Trophoblast cell (in vitro differentiated cells and primary cell): ENCODE measurements around the gene MYOD1.
A peak's percentile ranks its signal among the peaks of the same experiment; 100 is the strongest.

Source experiments
- DNase-seq, 2 donors: peaks; one replicate each; pipeline ENCODE4 v3.0.0-alpha.2; 2016
- H2AFZ ChIP-seq: 2 replicates; pipeline ENCODE4 v1.6.1; 2013; ENCODE audit warnings: low read length, moderate library complexity, mild to moderate bottlenecking; ENCODE audit not compliant: insufficient read depth, poor library complexity
- H2AK5ac ChIP-seq: 2 replicates; pipeline ENCODE4 v1.6.1; 2013; ENCODE audit warnings: mild to moderate bottlenecking, low read length
- H2BK120ac ChIP-seq: 2 replicates; pipeline ENCODE4 v1.6.1; 2013; ENCODE audit warnings: low read length, mild to moderate bottlenecking, moderate library complexity; ENCODE audit not compliant: insufficient read depth, poor library complexity
- H2BK12ac ChIP-seq: 2 replicates; pipeline ENCODE4 v1.6.1; 2013; ENCODE audit warnings: mild to moderate bottlenecking, low read length, moderate library complexity
- H2BK5ac ChIP-seq: 2 replicates; pipeline ENCODE4 v1.6.1; 2013; ENCODE audit warnings: low read length, low read depth, moderate library complexity, mild to moderate bottlenecking; ENCODE audit not compliant: poor library complexity
- H3K14ac ChIP-seq: 2 replicates; pipeline ENCODE4 v1.6.1; 2013; ENCODE audit warnings: mild to moderate bottlenecking, low read length
- H3K18ac ChIP-seq: 2 replicates; pipeline ENCODE4 v1.6.1; 2013; ENCODE audit warnings: mild to moderate bottlenecking, low read length
- H3K23ac ChIP-seq: 2 replicates; pipeline ENCODE4 v1.6.1; 2013; ENCODE audit warnings: low read length
- H3K27ac ChIP-seq: 2 replicates; pipeline ENCODE4 v1.5.1; 2013; ENCODE audit warnings: low read depth, mild to moderate bottlenecking, inconsistent platforms, low read length, moderate library complexity
- H3K27me3 ChIP-seq: 2 replicates; pipeline ENCODE4 v1.6.1; 2013; ENCODE audit warnings: inconsistent platforms, mild to moderate bottlenecking, low read length, moderate library complexity; ENCODE audit not compliant: insufficient read depth
- H3K36me3 ChIP-seq, 2 experiments: 1 replicate in 1 of 2; 2 replicates in 1 of 2; pipeline ENCODE4 v1.6.1; 2013; ENCODE audit warnings: low read length in 2 of 2, mild to moderate bottlenecking in 2 of 2, moderate library complexity in 1 of 2; ENCODE audit not compliant: insufficient read depth in 2 of 2, control insufficient read depth in 1 of 2
- H3K4ac ChIP-seq: 2 replicates; pipeline ENCODE4 v1.6.1; 2013; ENCODE audit warnings: low read depth, mild to moderate bottlenecking, low read length, moderate library complexity
- H3K4me1 ChIP-seq, 2 experiments: 1 replicate in 1 of 2; 2 replicates in 1 of 2; pipeline ENCODE4 v1.6.1; 2013; ENCODE audit warnings: low read length in 2 of 2, mild to moderate bottlenecking in 2 of 2, moderate library complexity in 1 of 2; ENCODE audit not compliant: insufficient read depth in 2 of 2, control insufficient read depth in 1 of 2
- H3K4me2 ChIP-seq: 2 replicates; pipeline ENCODE4 v1.6.1; 2013; ENCODE audit warnings: inconsistent platforms, mild to moderate bottlenecking, low read length, moderate library complexity
- H3K4me3 ChIP-seq: 2 replicates; pipeline ENCODE4 v1.5.1; 2013; ENCODE audit warnings: mild to moderate bottlenecking, low read depth, low read length, inconsistent platforms
- H3K79me1 ChIP-seq: one replicate; pipeline ENCODE4 v1.6.1; 2013; ENCODE audit warnings: low read length
- H3K79me2 ChIP-seq: 2 replicates; pipeline ENCODE4 v1.6.1; 2013; ENCODE audit warnings: low read length, mild to moderate bottlenecking; ENCODE audit not compliant: control insufficient read depth, insufficient read depth, poor library complexity
- H3K9ac ChIP-seq: 2 replicates; pipeline ENCODE4 v1.6.1; 2013; ENCODE audit warnings: mild to moderate bottlenecking, low read length
- H3K9me3 ChIP-seq: 2 replicates; pipeline ENCODE4 v1.6.1; 2013; ENCODE audit warnings: low read depth, mild to moderate bottlenecking, control low read depth, inconsistent platforms, low read length; ENCODE audit not compliant: insufficient read depth
- H4K12ac ChIP-seq: 2 replicates; pipeline ENCODE4 v1.6.1; 2013; ENCODE audit warnings: low read depth, mild to moderate bottlenecking, low read length, moderate library complexity
- H4K8ac ChIP-seq: 2 replicates; pipeline ENCODE4 v1.6.1; 2013; ENCODE audit warnings: low read depth, mild to moderate bottlenecking, low read length, moderate library complexity
- H4K91ac ChIP-seq: one replicate; pipeline ENCODE4 v1.6.1; 2013; ENCODE audit warnings: low read depth, mild to moderate bottlenecking, low read length, moderate library complexity
- WGBS: extraction: QIAGEN DNeasy Blood & Tissue Kit; methylation state at CpG from one replicate; pipeline ENCODE4 v1.1.7; 2013; ENCODE audit warnings: missing lambda C conversion rate; ENCODE audit not compliant: insufficient read length, insufficient coverage; ENCODE audit errors: extremely low coverage; 5-methylcytosine and 5-hydroxymethylcytosine counted together

MYOD1 gene

GRCh38 chr11:17753641-17754040, 34.3 kb downstream of the MYOD1 start:
- no peak for DNase-seq
- H3K9ac ChIP-seq, result no peak overlapping the region
- H3K4me1 ChIP-seq, result no peaks in the 10 kb centered on the region
- H3K9me3 ChIP-seq, result no peaks in the 10 kb centered on the region
- no peak overlapping the region for H4K12ac ChIP-seq
- no peak overlapping the region for H3K14ac ChIP-seq
- H3K79me1 ChIP-seq, result no peaks in the 10 kb centered on the region
- no peak overlapping the region for H2AFZ ChIP-seq
- H3K4me3 ChIP-seq, result no peak overlapping the region
- H3K36me3 ChIP-seq, result no peaks in the 10 kb centered on the region
- no CpG with 5 or more reads among the region's 10 CpGs for WGBS
- H3K18ac ChIP-seq, result no peak overlapping the region
- H3K27ac ChIP-seq, result no peak overlapping the region
- no peak overlapping the region for H3K23ac ChIP-seq
- H4K91ac ChIP-seq, result no peak overlapping the region
- no peaks in the 10 kb centered on the region for H3K79me2 ChIP-seq
- no peak overlapping the region for H2BK12ac ChIP-seq
- H4K8ac ChIP-seq, result no peak overlapping the region
- no peak overlapping the region for H3K4ac ChIP-seq
- no peak overlapping the region for H2AK5ac ChIP-seq
- H2BK5ac ChIP-seq, result no peak overlapping the region
- H3K4me2 ChIP-seq, result no peak overlapping the region
- no peaks in the 10 kb centered on the region for H3K27me3 ChIP-seq
- H2BK120ac ChIP-seq, result no peak overlapping the region

DNA sequence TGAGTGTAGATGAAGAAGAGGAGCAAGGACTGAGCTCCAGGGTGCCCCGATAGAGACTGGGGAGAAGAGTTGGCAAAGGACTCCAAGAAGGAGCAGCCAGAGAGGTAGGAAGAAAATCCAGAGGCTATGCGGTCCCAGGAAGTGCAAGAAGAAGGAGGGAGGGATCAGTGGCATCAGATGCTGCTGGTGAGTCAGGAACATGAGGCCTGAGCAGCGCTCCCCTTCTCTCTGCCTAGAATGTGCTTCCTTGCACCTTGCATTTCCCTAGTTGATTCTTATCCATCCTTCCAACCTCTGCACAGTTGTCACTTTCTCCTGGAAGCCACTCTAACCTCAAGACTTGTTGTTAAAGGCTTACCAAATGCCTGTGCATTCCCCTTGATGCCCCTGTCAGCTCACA, 36.5 kb downstream of the MYOD1 start:
- H3K27ac ChIP-seq, result no peak overlapping the region
- H3K4me2 ChIP-seq, result no peak overlapping the region
- DNase-seq, result no peak
- H3K79me2 ChIP-seq, result no peaks in the 10 kb centered on the region
- no peaks in the 10 kb centered on the region for H3K79me1 ChIP-seq
- no peaks in the 10 kb centered on the region for H3K36me3 ChIP-seq
- H3K4ac ChIP-seq, result no peak overlapping the region
- H2BK12ac ChIP-seq, result no peak overlapping the region
- WGBS, result no CpG with 5 or more reads among the region's 3 CpGs
- no peak overlapping the region for H3K14ac ChIP-seq
- no peak overlapping the region for H3K4me3 ChIP-seq
- no peaks in the 10 kb centered on the region for H3K4me1 ChIP-seq
- no peak overlapping the region for H4K12ac ChIP-seq
- no peak overlapping the region for H3K9ac ChIP-seq
- H2BK120ac ChIP-seq, result no peak overlapping the region
- no peak overlapping the region for H3K18ac ChIP-seq
- no peak overlapping the region for H2AFZ ChIP-seq
- H3K27me3 ChIP-seq, result no peaks in the 10 kb centered on the region
- H2BK5ac ChIP-seq, result no peak overlapping the region
- H4K8ac ChIP-seq, result no peak overlapping the region
- no peak overlapping the region for H2AK5ac ChIP-seq
- H4K91ac ChIP-seq, result no peak overlapping the region
- H3K23ac ChIP-seq, result no peak overlapping the region
- H3K9me3 ChIP-seq, result no peaks in the 10 kb centered on the region

- H3K79me2 ChIP-seq, result no peaks in the 10 kb centered on the region
- H3K14ac ChIP-seq, result no peak overlapping the region
- H3K27me3 ChIP-seq, result no peaks in the 10 kb centered on the region
- H3K23ac ChIP-seq, result no peak overlapping the region
- no peak overlapping the region for H4K91ac ChIP-seq
- no peak overlapping the region for H3K27ac ChIP-seq
- DNase-seq, result peak; percentile 47 to 70
- H3K79me1 ChIP-seq, result no peaks in the 10 kb centered on the region
- H4K12ac ChIP-seq, result no peak overlapping the region
- H3K4me2 ChIP-seq, result no peak overlapping the region
- no peak overlapping the region for H3K18ac ChIP-seq
- no peak overlapping the region for H2AFZ ChIP-seq
- no peaks in the 10 kb centered on the region for H3K4me1 ChIP-seq
- H2BK120ac ChIP-seq, result no peak overlapping the region
- no peak overlapping the region for H4K8ac ChIP-seq
- H2AK5ac ChIP-seq, result no peak overlapping the region
- H3K9me3 ChIP-seq, result no peaks in the 10 kb centered on the region
- H2BK5ac ChIP-seq, result no peak overlapping the region
- H3K36me3 ChIP-seq, result no peaks in the 10 kb centered on the region
- no peak overlapping the region for H3K9ac ChIP-seq
- no peak overlapping the region for H3K4me3 ChIP-seq
- H3K4ac ChIP-seq, result no peak overlapping the region
- no peak overlapping the region for H2BK12ac ChIP-seq
- no CpG with 5 or more reads among the region's 23 CpGs for WGBS
Measured at GRCh38 chr11:17760102-17761029, 41.0 kb downstream of the MYOD1 start.

DNA sequence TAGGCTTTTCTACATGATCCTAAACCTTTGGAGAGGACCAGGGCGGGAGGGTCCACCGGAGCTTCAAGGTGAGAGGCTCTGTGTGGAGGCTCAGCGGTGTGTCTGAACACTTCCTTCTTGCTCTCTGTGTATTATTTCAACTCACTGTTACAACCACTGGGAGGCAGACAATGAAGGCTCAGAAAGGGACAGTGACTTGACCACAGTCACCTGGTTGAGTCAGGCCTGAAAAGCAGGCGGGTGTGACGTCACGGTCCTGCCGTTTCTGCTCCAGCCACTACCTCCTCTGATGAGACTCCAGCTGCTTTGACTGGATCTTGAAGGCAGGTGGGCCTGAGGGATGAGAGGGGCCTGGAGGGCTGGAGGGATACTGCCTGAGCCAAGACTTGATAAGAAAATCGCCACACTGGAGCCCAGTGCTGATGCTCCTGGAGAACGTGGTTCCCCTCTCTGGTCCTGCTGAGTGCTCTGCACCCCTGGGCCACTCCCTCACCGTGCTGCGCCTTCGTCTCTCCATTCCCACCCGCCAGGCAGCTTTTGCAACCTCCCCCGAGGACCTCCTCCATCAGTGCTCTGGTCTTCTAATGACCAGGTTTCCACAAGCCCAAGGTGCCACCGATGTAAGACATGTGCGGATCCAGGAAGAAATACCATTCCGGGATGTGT, 43.1 kb downstream of the MYOD1 start:
- Histone ChIP-seq H3K27me3 (no peaks in the 10 kb centered on the region), H3K4ac (no peak overlapping the region), H2BK12ac (no peak overlapping the region), H3K23ac (no peak overlapping the region), H3K4me2 (no peak overlapping the region), H3K27ac (no peak overlapping the region), H3K14ac (no peak overlapping the region), H4K91ac (no peak overlapping the region), H2BK5ac (no peak overlapping the region), H3K36me3 (no peaks in the 10 kb centered on the region), H3K4me3 (no peak overlapping the region), H2AK5ac (no peak overlapping the region), H2BK120ac (no peak overlapping the region), H2AFZ (no peak overlapping the region), H3K79me1 (no peaks in the 10 kb centered on the region), H3K18ac (no peak overlapping the region), H4K12ac (no peak overlapping the region), H4K8ac (no peak overlapping the region), H3K9me3 (no peaks in the 10 kb centered on the region), H3K79me2 (no peaks in the 10 kb centered on the region), H3K9ac (no peak overlapping the region), H3K4me1 (no peaks in the 10 kb centered on the region)
- peak; percentile 66 to 80 for DNase-seq
- WGBS, result no CpG with 5 or more reads among the region's 17 CpGs
